ENCODE results near the gene CPLX3.

GRCh38 chr15:74839526-74840395, 13.3 kb downstream of the CPLX3 start:
- TF ChIP-seq POLR2A (IDR thresholded peaks at IDR 0.05; ENCODE audit: low read depth, low read length) = no peak
- TF ChIP-seq POLR2AphosphoS5 (IDR thresholded peaks at IDR 0.05; ENCODE audit: low read depth, low read length) = no peak
- TF ChIP-seq TAF1 (IDR thresholded peaks at IDR 0.05; ENCODE audit: borderline replicate concordance, low read depth, low read length) = no peak

All from GM12892 (cell line).